ENCODE data around the gene BNIP1.

- no peak for TF ChIP-seq CTCF (IDR thresholded peaks at IDR 0.05)
- no peak for TF ChIP-seq POLR2AphosphoS5 (IDR thresholded peaks at IDR 0.05)
- TF ChIP-seq POLR2A (IDR thresholded peaks at IDR 0.05): no peak
Measured at GRCh38 chr5:173099461-173099860, 44.9 kb upstream of the BNIP1 start.

Measured in sigmoid colon (tissue), 4 donors.